Endothelial cell (in vitro differentiated cells): ENCODE results near the gene RAPGEF1. TPM values are rescaled to one million over a fixed set of nuclear protein-coding genes. Genes with fewer than 3 reads are reported as not detected.

Experiments used
- DNase-seq: peaks from one replicate; pipeline ENCODE4 v3.0.0; 2021; ENCODE audit warnings: low spot score
- H3K27ac Mint-ChIP-seq: one replicate; pipeline ENCODE4 v1.8.0; 2021; ENCODE audit warnings: mixed read lengths, inconsistent platforms; ENCODE audit not compliant: unreplicated experiment
- H3K27me3 Mint-ChIP-seq: one replicate; pipeline ENCODE4 v1.8.0; 2021; ENCODE audit warnings: mild to moderate bottlenecking, moderate library complexity, mixed read lengths, inconsistent platforms; ENCODE audit not compliant: unreplicated experiment
- H3K36me3 Mint-ChIP-seq: one replicate; pipeline ENCODE4 v1.8.0; 2021; ENCODE audit warnings: mild to moderate bottlenecking, low read depth, mixed read lengths, inconsistent platforms; ENCODE audit not compliant: unreplicated experiment
- H3K4me1 Mint-ChIP-seq: one replicate; pipeline ENCODE4 v1.8.0; 2021; ENCODE audit warnings: mild to moderate bottlenecking, mixed read lengths, inconsistent platforms; ENCODE audit not compliant: unreplicated experiment
- H3K4me3 Mint-ChIP-seq: one replicate; pipeline ENCODE4 v1.8.0; 2021; ENCODE audit warnings: mild to moderate bottlenecking, mixed read lengths, inconsistent platforms; ENCODE audit not compliant: unreplicated experiment
- H3K9me3 Mint-ChIP-seq: one replicate; pipeline ENCODE4 v1.8.0; 2021; ENCODE audit warnings: mixed read lengths, inconsistent platforms; ENCODE audit not compliant: unreplicated experiment
- total RNA-seq: library from RNA; stranded (reverse); fragmentation: NEBNext Ultra II Directional; extraction: Animal tissue kit (Norgen Biotek cat#: 25700); gene quantifications from one replicate; pipeline ENCODE4 v1.2.1, GENCODE V29; 2021; ENCODE audit not compliant: unreplicated experiment
- TF ChIP-seq, protein P1 (sequence below): fragments of 200-600 bp; sonication (generic); IDR thresholded peaks from one replicate; pipeline ENCODE4 v1.5.0; 2021; ENCODE audit warnings: antibody characterized with exemption; ENCODE audit not compliant: unreplicated experiment

RAPGEF1 gene
- total RNA-seq, 1 donor from 2014 or later = 226 TPM

DNA sequence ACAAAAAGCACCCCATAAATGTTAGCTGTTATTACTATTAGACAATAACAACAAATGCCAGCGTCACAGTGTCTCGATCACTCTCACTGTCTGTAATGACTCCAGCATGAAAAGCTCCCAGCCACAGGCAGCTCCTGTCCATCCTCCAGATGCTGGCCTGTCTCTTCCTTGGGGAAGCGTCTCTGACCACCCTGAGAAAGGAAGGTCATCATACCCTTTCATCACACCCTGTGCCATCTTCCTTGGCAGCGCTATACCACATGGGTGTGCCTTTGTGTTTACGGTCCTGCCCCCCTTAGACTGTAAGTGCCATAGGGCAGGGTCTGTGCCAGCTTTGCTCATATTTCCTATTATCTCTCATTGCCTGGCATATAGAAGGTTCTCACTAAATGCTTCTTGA is 104.0 kb downstream of the RAPGEF1 start:
- Mint-ChIP-seq H3K4me3 (no peak overlapping the region), H3K36me3 (peaks cover 54% of the 10 kb centered on the region), H3K27ac (peak overlapping the region; percentile 97), H3K9me3 (no peaks in the 10 kb centered on the region), H3K27me3 (peaks cover 4% of the 10 kb centered on the region), H3K4me1 (peaks cover 46% of the 10 kb centered on the region)
- TF ChIP-seq, protein P1, sequence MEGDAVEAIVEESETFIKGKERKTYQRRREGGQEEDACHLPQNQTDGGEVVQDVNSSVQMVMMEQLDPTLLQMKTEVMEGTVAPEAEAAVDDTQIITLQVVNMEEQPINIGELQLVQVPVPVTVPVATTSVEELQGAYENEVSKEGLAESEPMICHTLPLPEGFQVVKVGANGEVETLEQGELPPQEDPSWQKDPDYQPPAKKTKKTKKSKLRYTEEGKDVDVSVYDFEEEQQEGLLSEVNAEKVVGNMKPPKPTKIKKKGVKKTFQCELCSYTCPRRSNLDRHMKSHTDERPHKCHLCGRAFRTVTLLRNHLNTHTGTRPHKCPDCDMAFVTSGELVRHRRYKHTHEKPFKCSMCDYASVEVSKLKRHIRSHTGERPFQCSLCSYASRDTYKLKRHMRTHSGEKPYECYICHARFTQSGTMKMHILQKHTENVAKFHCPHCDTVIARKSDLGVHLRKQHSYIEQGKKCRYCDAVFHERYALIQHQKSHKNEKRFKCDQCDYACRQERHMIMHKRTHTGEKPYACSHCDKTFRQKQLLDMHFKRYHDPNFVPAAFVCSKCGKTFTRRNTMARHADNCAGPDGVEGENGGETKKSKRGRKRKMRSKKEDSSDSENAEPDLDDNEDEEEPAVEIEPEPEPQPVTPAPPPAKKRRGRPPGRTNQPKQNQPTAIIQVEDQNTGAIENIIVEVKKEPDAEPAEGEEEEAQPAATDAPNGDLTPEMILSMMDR = no peak
- DNase-seq = no peak

DNA sequence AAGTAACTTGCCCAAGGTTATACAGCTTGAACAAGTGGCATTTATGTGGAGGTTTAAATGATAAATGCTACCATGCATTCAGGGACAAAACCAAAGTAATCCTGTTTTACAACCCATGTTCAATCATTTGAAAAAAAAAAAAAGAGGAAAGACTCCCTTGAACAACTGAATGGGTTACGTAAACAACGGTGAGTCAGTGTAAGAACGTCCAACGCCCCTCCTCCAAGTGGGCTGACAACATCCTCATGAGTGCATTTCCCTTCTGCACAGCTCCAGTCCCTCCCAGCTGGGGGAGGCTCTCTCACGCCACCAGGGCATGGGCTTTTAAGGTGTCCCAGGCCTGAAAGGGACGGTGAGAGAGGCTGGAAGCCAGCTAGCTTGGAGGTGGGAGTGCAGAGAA is 104.6 kb downstream of the RAPGEF1 start:
- H3K4me3 Mint-ChIP-seq = peak overlapping the region; percentile 67
- H3K4me1 Mint-ChIP-seq = peaks cover 46% of the 10 kb centered on the region
- peak; percentile 70 for DNase-seq
- TF ChIP-seq, protein P1 = no peak
- no peaks in the 10 kb centered on the region for H3K9me3 Mint-ChIP-seq
- peak overlapping the region; percentile 97 for H3K27ac Mint-ChIP-seq
- H3K27me3 Mint-ChIP-seq = peaks cover 1% of the 10 kb centered on the region
- H3K36me3 Mint-ChIP-seq = peaks cover 59% of the 10 kb centered on the region

DNA sequence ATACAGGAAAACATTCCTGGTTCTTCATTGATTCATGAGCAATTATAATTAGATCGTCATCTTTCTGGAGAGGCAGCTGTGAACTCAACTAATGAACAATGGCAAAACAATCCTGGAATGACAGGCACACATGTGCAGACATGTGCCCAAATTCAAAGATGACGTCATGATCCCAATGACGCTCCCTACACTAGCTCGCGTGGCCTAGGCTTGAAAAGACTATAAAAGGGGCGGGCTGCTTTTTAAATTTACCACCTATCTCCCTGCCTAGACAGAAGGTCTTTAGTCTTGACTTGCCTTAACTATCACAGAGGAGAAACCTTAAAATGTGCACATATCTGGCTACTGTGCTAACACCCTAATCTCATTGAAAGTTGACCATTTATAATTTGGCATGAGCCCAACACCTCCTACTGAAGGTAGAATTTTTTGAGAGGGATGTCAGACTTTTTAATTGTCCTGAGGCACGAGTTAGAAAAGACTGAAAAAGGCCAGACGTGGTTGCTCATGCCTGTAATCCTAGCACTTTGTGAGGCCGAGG is 106.3 kb downstream of the RAPGEF1 start:
- DNase-seq = no peak
- no peaks in the 10 kb centered on the region for H3K9me3 Mint-ChIP-seq
- peaks cover 39% of the 10 kb centered on the region for H3K4me1 Mint-ChIP-seq
- H3K4me3 Mint-ChIP-seq = no peak overlapping the region
- H3K27ac Mint-ChIP-seq = no peak overlapping the region
- TF ChIP-seq, protein P1 = no peak
- peaks cover 1% of the 10 kb centered on the region for H3K27me3 Mint-ChIP-seq
- peaks cover 54% of the 10 kb centered on the region for H3K36me3 Mint-ChIP-seq

DNA sequence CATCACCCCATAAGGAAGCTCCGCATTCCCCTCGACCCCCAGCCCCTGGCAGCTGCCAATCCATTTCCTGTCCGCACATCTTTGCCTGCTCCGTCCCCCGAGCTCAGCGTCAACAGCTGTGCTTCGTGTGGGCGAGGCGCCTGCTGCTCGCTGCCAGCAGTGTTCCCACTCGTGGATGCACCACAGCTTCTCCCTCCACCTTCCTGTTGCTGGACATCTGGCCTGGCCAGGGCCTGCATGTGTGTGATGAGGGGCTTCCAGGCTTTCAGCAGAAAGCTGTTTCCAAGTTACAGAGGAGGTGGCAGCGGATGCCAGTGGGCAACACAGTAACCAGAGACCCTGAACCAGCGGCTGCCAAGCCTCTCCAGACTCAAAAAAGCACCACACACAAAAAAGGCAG is 108.6 kb downstream of the RAPGEF1 start:
- no peaks in the 10 kb centered on the region for H3K9me3 Mint-ChIP-seq
- peak overlapping the region; percentile 53 for H3K27ac Mint-ChIP-seq
- H3K27me3 Mint-ChIP-seq = peaks cover 4% of the 10 kb centered on the region
- TF ChIP-seq, protein P1 = no peak
- H3K36me3 Mint-ChIP-seq = peaks cover 48% of the 10 kb centered on the region
- no peak overlapping the region for H3K4me3 Mint-ChIP-seq
- DNase-seq = no peak
- peaks cover 43% of the 10 kb centered on the region for H3K4me1 Mint-ChIP-seq

DNA sequence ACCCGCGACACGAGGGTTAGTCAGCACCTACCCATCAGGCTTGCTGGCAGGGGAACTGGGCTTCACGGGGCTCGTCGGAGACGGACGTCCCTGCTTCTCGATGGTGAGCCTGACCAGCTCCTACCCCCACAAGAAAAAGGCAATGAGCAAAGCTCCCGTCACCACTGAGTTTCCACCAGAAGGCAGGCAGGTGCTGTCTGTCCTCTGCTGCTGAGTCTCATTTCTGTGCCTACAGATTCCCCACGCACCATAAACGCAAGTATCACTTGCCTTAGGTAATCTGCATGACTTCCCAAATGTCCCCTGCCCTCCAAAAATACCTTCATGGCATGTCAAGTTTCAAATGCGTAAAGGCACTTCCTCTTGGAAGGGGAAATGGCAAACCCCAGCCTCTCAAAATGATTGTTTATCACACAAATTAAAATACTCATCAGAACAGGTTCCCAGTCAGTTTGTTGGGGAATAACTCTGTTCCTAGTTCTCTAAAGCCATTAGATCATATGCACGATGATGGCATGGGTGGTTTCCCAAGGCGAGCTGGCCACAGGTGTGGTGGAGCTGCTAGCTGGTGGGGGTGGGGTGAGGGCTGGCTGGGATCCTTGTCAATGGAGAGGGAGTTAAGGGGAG is 109.6 kb downstream of the RAPGEF1 start:
- DNase-seq = no peak
- peak overlapping the region; percentile 1 for H3K27ac Mint-ChIP-seq

More for the DNA sequence above, 109.6 kb downstream of the RAPGEF1 start:
- Mint-ChIP-seq H3K9me3 (no peaks in the 10 kb centered on the region), H3K36me3 (peaks cover 47% of the 10 kb centered on the region), H3K27me3 (peaks cover 4% of the 10 kb centered on the region), H3K4me1 (peaks cover 34% of the 10 kb centered on the region), H3K4me3 (no peak overlapping the region)
- TF ChIP-seq, protein P1 = no peak
